GM19238 (cell line): ENCODE measurements around the gene TTLL10.

ENCODE experiments used
- DNase-seq: peaks from one replicate; pipeline ENCODE4 v3.0.0; 2011; ENCODE audit warnings: low spot score; ENCODE audit not compliant: insufficient read length

Gene TTLL10

GRCh38 chr1:1234180-1234808 is 60.6 kb downstream of the TTLL10 start:
- no peak for DNase-seq

DNA sequence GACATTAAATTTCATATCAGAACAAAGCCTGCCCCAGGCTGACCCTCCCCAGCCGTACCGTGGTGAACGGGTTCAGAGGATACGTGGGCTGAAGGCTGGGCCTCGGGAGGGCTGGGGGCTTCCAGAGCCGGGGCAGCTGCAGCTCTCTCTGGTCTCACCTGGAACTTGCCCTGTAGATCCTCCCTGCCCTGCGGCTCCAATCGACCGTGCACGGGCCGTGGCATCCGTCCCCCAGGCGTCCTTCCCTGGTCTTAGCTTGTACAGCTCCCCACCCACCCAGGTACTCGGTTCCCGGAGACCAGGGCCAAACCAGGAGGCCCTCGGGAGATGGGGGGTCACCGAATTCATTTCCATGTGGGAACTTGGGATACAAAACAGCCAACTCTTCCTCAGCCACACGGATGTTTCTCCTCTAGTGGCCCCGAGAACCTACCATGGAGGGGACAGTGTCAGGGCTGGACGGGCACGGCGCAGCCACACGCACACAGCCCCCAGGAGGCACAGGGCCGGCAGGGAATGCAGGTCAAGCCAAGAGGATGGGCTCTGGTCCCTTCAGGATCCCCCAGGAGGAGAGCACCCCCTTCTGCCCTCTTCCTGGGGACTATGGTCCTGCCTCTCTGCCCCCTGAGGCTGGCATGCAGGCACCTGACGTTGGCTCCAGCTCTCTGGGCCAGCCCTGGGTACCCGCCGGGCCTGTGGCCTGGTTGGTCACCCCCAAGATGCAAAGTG is 61.5 kb downstream of the TTLL10 start:
- no peak for DNase-seq

DNA sequence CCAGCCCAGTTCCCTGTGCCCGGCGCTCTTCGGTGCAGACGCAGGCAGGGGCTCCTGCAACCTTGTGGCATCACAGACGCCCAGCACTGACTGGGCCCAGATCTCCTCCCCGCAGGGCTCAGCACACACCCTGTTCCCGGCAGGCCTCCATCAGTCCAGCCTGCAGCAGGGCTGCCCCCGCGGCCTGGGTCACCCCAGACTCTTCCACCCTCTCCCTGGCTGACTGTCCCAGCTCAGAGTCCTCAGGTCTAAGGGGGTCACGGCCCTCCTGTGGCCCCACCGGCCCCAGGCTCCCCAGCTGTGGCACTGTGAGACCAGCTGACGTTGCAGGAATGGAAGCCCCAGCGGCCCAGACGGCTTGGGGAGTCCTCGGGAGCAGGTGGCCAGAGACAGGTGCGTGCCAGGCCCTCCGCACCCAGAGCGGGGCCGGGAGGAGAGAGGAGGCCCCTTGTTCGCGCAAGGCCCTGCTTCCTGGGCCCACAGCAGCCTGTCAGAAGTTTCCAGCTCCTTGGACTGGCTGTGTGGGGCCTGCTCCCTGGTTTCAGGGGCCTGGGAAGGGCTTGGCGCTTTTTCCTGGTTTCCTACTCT is 62.6 kb downstream of the TTLL10 start:
- no peak for DNase-seq

- DNase-seq = no peak
Measured at GRCh38 chr1:1236945-1237873, 63.5 kb downstream of the TTLL10 start.

- DNase-seq = no peak
Measured at GRCh38 chr1:1237874-1238701, 64.4 kb downstream of the TTLL10 start.

DNA sequence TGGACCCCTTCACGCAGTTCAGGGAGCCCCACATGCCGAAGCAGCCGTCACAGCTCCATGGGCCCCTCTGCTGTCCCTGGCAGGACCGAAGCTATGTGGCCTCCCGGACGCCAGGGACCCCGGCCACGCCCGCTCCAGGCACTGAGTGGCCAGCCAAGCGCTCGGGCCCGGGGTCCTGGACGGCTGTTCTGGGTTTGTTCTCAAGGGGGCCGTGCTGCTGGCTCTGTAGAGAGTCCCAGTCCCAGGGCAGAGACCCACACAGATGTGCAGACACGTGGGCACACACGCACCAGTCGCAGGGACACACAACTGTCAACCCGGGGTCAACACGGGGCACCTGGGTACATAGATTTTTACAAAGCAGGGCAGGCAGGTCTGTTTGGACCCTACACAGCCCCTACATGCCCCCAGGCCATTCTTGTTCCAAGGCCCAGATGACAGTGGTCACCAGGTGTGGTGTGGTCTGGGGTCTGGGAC is 65.1 kb downstream of the TTLL10 start:
- no peak for DNase-seq

- no peak for DNase-seq
Measured at GRCh38 chr1:1239227-1239613, 65.5 kb downstream of the TTLL10 start.

- no peak for DNase-seq
Measured at GRCh38 chr1:1239614-1240347, 66.1 kb downstream of the TTLL10 start.

GRCh38 chr1:1240348-1240732 is 66.7 kb downstream of the TTLL10 start:
- DNase-seq = no peak

DNA sequence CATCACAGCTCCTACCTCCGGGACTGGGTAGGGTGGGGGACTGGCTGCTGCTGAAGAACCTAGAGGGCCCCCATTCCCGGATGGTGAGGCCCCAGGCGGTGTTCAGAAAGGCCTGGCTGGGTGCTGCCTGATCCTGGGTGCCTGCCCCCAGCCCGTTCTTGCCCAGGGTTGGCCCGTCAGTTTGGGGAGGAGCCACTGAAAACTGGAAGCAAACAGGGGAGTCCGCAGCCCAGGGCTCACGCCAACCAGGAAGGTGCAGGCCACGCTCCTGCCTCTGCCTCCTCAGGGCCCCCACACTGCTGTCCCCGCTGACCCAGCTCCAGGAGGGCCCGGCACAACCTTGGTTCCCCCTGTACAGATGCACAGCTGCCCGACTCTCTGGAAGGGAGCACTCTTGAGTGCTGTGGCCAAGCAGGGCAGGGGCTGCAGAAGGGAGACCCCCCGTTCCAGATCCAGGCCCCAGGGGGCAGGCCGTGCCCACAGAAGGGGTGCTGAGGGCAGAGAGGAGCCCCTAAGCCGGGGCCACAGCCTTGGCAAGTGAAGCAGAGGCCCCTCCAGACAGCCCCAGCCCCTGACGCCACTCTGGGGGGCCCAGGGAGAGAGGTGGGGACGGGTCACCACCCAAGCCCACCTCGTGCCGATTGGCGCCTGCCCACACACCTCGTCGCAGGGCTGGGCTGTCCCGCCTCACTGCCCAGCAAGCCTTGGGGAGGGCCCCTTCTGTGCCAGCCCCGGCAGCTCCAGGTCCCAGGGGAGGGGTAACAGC is 67.3 kb downstream of the TTLL10 start:
- DNase-seq = no peak

DNA sequence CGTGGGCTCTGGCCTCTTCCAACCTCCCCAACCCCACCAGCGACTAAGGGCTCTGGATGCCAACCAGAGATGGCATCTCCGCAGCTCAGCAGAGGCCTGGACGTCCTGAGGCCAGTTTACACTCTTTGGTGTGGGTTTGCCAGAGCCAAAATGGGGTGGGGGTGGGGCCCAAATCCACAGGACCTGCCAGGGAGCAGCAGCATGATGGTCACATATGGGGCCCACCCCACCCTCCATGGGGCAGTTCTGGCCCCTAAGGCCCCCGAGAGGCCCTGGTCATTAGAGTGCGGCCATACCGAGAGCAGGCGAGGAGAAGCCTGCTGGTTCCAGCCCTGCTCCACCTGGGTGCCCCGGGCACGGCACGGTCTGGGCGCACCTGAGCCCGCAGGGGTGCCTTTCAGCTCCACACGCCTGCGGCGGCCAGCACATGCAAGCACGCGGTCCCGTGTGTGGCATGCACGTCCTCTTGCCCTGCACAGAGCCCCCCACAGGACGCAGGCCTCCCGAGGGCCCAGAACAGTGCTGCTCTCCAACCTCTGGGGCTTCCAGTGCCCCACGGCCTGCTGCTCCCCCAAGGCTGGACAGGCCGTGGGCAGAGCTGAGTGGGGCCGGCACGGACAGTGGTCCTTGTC is 68.0 kb downstream of the TTLL10 start:
- DNase-seq = no peak

DNA sequence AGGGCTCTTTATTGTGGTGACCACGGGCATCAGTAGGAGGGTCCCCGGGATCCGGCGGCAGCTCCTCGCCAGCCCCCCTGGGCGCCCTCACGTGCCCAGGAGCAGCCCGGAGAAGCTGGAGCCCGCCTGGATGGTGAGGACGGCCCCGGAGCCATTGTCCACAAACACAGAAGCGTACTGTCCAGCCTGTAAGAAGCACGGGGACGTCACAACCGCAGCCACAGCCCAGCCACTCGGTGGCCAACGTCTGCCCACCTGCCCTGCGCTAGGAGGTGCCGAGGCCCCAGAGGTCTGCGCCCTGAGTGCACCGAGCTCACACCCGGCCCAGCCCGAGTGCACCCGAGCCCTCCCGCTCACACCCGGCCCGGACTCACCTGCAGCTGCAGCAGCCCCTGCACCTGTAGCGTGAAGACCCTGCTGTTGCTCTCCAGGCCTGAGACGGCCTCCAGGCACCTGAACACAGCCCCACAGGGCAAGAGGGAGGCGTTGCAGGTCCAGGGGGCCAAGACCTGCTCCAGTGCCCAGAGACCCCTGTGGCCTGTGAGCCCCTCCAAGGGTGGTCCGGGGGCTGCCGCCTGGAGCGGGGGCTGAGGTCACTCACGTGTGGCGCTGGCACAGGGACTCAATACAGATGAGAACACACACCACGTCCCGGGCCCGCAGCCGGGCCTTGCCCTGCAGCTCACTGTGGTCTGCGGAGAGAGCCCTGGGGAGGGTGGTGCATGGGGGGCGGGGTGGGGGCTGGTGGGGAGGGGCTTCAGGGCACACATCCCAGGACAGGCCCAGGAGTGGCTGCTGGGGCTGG is 69.0 kb downstream of the TTLL10 start:
- DNase-seq = no peak

- no peak for DNase-seq
Measured at GRCh38 chr1:1243266-1243660, 69.6 kb downstream of the TTLL10 start.

DNA sequence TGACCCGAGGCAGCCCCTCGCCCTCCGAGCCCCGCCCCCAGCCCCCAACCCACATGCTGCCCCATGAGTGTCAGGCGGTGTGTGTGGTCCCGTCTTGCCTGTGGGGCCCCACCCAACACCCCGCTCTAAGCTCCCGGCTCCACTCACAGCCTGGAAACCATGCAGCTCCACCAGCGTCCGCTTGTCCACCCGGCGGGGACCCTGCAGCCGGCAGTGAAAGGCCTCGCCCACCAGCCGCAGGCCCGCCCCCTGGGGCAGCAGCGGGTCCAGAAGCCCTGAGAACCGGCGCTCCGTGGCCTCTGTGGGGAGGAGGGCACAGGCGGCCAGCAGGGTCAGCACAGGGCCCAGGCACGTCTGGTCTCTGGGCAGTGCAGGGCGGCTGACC is 70.1 kb downstream of the TTLL10 start:
- no peak for DNase-seq

DNA sequence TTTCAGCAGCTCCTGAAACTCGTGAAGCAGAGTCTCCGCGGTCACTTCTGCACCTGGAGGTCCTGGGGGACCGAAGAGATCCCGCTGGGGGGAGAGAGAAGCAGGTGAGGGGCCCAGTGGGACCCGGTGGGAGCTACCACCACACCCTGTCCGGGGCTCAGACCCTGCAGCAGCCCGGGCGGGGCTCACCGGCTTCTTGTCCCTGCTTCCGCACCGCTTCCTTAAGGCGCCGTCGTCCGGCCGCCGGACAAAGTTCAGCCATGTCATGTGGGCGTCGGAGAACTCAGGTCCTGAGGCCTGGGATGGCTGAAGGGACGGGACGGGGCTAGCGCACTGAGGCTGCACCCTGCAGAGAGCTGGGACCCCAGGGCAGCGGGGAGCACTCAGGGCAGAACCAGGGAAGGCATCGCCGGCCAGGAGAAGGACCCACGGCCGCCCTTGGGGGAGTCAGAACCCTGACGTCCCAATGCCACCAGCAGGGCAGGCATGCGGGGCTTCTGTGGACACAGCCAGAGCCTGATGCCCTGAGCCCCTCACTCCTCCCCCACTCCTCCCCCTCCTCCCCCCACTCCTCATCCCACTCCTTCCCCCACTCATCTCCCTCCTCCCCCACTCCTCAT is 70.6 kb downstream of the TTLL10 start:
- no peak for DNase-seq

DNA sequence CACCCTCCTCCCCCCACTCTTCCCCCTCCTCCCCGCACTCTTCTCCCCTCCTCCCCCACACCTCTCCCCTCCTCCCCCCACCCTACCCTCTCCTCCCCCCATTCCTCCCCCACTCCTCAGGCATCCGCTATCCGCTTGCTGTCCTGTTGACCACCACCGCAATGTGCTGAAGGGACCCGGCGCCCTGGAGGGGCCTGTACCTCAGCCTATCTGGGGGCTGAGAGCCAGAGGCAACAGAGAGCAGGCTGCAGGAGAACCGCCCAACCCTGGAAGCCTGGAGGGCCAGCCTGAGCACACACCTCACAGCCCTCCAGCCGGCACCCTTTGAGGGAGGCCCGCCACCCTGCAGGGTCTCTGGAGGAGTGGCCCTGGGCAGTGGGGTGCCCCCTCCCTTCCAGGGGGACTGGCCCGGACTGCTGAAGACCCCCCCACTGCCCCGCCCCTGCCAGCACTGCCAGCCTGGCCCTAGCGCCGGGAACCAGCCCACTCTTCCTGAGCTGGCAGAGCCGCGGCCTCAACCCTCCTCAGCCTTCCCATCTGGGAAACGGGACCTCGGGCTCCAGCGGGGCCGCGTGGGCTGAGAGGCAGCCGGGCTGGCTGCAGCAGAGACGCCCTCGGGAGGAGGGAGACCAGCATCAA is 71.6 kb downstream of the TTLL10 start:
- DNase-seq = no peak
